ENCODE data around the gene TMEM106A. TPM values are rescaled to one million over a fixed set of nuclear protein-coding genes. Genes with fewer than 3 reads are reported as not detected.
A peak's percentile ranks its signal among the peaks of the same experiment; 100 is the strongest.
"Not testable (repeated sequence)": the region's sequence is repeated elsewhere in the genome, so short reads cannot be mapped to it uniquely, and the experiment has no call there.

Gene TMEM106A
- total RNA-seq, 1 donor from 2014 or later = 12.6 TPM

DNA sequence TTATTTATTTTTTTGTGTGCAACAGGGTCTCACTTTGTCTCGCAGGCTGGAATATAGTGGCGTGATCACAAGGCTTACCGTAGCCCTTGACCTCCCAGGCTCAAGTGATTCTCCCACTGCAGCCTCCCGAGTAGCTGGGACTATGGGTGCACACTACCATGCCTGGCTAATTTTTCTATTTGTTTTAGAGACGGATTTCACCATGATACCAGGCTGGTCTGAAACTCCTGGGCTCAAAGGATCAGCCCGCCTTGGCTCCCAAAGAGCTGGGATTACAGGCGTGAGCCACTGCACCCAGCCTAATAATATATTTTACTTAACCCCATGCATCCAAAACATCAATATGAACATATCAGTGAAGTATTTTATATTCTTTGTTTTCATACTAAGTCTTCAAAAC is 14.7 kb downstream of the TMEM106A start:
- H3K36me3 Mint-ChIP-seq = no peaks in the 10 kb centered on the region
- H3K27ac Mint-ChIP-seq = no peak overlapping the region
- TF ChIP-seq, protein P1, sequence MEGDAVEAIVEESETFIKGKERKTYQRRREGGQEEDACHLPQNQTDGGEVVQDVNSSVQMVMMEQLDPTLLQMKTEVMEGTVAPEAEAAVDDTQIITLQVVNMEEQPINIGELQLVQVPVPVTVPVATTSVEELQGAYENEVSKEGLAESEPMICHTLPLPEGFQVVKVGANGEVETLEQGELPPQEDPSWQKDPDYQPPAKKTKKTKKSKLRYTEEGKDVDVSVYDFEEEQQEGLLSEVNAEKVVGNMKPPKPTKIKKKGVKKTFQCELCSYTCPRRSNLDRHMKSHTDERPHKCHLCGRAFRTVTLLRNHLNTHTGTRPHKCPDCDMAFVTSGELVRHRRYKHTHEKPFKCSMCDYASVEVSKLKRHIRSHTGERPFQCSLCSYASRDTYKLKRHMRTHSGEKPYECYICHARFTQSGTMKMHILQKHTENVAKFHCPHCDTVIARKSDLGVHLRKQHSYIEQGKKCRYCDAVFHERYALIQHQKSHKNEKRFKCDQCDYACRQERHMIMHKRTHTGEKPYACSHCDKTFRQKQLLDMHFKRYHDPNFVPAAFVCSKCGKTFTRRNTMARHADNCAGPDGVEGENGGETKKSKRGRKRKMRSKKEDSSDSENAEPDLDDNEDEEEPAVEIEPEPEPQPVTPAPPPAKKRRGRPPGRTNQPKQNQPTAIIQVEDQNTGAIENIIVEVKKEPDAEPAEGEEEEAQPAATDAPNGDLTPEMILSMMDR (IDR thresholded peaks at IDR 0.05; ENCODE audit: unreplicated experiment) = no peak
- H3K4me1 Mint-ChIP-seq = no peaks in the 10 kb centered on the region
- no peak overlapping the region for H3K4me3 Mint-ChIP-seq
- DNase-seq (ENCODE audit: low spot score in 2 of 2, unreplicated experiment in 2 of 2) = no peak
- H3K27me3 Mint-ChIP-seq (ENCODE audit: low read depth) = no peaks in the 10 kb centered on the region
- no peaks in the 10 kb centered on the region for H3K9me3 Mint-ChIP-seq

DNA sequence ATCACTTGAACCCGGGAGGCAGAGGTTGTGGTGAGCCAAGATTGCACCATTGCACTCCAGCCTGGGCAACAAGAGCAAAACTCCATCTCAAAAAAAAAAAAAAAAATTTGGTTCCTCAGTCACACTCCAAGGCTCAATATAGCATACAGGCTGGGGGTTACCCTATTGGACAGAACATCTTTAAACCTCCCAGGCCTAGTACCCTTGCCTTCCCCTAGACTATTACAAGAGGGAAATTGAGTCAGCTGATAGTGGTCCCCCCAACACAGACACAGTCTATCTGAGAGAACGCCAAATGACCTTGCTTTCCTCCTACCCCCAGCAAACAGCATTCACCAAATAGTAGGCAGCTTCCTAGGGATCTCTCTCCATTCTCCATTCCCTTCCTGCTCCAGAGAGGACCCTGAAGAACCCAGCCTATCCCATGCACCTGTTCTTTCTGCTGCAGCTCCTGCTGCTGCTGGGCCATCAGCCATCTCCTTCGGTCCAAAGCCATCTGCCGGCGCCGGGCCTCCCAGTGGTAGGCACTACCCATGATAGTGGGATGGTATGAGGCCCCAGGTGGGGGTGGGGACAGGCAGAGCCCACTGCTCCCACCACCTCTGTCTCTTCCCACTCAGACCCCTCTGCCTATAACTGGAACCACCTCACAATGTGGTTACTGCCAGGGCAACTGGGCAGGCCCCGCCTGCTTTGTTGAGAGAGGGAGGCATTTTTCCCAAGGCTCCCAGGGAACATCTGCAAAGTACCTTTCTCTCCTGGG is 16.5 kb downstream of the TMEM106A start, which contains the start of gene CCDC200:
TSS of gene CCDC200 (minus strand) at position 604 of the 763 bp plus-strand sequence. CDS start at position 535, 69 bp downstream.
- not testable (repeated sequence) for H3K36me3 Mint-ChIP-seq; H3K9me3 Mint-ChIP-seq; H3K27me3 Mint-ChIP-seq (ENCODE audit: low read depth); H3K4me3 Mint-ChIP-seq; H3K4me1 Mint-ChIP-seq; DNase-seq (ENCODE audit: low spot score in 2 of 2, unreplicated experiment in 2 of 2); H3K27ac Mint-ChIP-seq

DNA sequence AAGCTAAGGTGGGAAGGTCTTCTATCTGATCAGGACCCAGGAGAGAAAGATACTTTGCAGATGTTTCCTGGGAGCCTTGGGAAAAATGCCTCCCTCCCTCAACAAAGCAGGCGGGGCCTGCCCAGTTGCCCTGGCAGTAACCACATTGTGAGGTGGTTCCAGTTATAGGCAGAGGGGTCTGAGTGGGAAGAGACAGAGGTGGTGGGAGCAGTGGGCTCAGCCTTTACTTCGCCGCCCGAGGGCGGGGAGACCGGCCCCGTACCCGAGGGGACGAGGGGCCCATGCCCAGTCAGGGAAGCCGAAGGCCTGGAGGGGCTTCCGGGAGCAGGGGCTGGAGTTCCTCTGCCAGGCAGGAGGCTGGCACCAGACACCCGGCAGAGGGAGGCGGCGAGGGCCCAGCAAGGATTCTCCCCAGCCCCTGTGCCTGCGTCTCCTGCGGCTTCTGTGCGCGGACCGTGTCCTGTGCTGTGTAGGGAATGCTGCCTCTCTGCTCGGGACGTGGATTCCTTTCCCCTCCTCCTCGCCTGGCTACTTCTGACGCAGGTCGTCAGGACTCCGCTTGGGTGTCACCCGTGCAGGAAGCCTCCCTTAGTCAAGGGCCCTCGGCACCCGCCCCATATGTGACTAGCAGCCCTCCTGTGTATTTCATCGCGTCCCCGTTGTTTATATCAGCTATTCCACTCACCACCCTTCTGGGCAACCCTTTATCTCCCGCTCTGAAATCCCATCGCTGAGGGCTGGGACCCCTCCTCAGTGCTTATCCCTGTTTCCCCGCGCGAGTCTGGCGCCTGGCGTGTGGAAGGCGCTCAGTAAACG is 19.7 kb downstream of the TMEM106A start:
- H3K36me3 Mint-ChIP-seq; H3K9me3 Mint-ChIP-seq; H3K4me1 Mint-ChIP-seq; H3K27me3 Mint-ChIP-seq (ENCODE audit: low read depth); DNase-seq (ENCODE audit: low spot score in 2 of 2, unreplicated experiment in 2 of 2); H3K4me3 Mint-ChIP-seq; H3K27ac Mint-ChIP-seq: not testable (repeated sequence)

DNA sequence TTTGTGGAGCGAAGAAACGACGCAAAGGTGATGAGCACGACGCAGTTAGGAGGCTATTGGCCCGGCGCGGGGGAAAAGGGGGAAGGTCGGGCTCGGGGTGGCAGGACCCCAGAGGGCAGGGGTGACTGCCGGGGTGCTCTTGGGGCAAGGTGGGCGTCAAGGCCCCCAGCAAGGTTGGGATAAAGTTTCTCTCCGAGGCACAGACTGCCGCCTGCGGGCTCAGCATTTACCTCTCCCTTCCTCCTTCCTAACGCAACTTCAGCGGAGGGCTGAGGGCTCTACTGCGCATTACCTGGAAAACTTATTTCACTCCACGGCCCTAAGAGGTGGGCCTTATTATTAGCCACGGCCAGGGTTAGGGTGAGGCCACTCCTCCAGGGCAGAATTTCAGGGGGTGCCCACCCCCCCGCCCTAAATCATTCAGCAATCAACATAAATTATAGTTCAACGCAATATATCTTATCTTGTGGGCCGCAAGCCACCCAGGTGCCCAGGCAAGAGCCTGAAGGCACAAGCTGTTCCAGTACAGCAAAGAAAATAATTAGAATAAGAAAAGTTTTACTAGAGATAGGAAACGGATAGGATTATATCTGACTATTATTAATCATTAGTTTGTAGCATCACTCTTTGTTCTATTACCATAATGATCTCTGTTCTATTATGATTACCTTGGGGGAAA is 20.5 kb downstream of the TMEM106A start:
- not testable (repeated sequence) for H3K9me3 Mint-ChIP-seq; H3K36me3 Mint-ChIP-seq; H3K4me3 Mint-ChIP-seq; H3K27ac Mint-ChIP-seq; H3K4me1 Mint-ChIP-seq; H3K27me3 Mint-ChIP-seq (ENCODE audit: low read depth)
- DNase-seq (ENCODE audit: low spot score in 2 of 2, unreplicated experiment in 2 of 2) = peak; percentile 65 to 79

DNA sequence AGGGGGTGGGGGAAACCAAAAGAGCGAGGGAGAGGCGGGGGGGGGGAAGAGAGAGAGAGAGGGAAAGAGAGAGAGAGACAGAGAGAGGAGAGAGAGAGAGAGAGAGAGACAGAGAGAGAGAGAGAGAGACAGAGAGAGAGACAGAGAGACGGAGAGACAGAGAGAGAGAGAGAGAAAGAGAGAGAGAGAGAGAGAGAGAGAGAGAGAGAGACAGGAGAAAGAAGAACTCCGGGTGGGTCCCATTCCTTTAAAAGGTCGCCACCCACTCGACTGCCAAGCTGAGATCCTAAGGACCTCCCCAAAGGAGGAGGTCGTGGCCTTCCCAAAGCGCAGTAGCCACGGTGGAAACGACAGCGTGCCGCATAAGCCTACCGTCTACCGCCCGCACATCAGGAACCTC is 21.6 kb downstream of the TMEM106A start:
- H3K4me3 Mint-ChIP-seq; H3K4me1 Mint-ChIP-seq; H3K27ac Mint-ChIP-seq; DNase-seq (ENCODE audit: low spot score in 2 of 2, unreplicated experiment in 2 of 2); H3K36me3 Mint-ChIP-seq; H3K9me3 Mint-ChIP-seq; H3K27me3 Mint-ChIP-seq (ENCODE audit: low read depth): not testable (repeated sequence)

DNA sequence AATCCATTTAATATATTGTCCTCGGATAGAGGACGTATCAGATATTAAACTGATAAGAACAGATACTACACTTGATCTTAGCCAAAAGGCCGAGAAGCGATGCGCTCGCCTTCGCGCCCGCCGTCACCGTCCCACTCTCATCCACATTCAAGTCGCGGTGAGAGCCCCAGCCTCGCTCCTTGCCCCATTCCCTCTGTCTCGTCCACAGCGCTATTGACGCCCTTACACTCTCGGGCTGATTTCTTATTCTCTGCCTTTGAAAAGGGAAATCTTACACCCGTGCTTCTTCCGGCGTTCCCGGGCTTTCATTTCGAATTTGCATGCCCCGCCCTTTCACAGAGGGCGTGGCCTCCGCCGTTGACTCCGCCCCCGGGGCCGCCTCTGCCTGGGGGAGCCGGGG is 22.2 kb downstream of the TMEM106A start, which contains the start of gene RNU2-1:
TSS of gene RNU2-1 (minus strand) at position 101 of the 400 bp plus-strand sequence.
- not testable (repeated sequence) for DNase-seq (ENCODE audit: low spot score in 2 of 2, unreplicated experiment in 2 of 2); H3K27ac Mint-ChIP-seq; H3K4me1 Mint-ChIP-seq; H3K4me3 Mint-ChIP-seq; H3K9me3 Mint-ChIP-seq; H3K27me3 Mint-ChIP-seq (ENCODE audit: low read depth); H3K36me3 Mint-ChIP-seq

DNA sequence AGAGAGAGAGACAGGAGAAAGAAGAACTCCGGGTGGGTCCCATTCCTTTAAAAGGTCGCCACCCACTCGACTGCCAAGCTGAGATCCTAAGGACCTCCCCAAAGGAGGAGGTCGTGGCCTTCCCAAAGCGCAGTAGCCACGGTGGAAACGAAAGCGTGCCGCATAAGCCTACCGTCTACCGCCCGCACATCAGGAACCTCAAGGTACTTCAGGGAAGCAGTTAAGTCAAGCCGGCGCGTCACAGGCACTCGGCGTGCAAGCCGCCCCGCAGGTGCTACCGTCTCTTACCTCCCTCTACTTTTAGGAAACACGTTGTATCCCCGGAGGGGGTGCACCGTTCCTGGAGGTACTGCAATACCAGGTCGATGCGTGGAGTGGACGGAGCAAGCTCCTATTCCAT is 27.9 kb downstream of the TMEM106A start:
- H3K36me3 Mint-ChIP-seq; H3K27me3 Mint-ChIP-seq (ENCODE audit: low read depth); H3K4me3 Mint-ChIP-seq; H3K4me1 Mint-ChIP-seq; DNase-seq (ENCODE audit: low spot score in 2 of 2, unreplicated experiment in 2 of 2); H3K9me3 Mint-ChIP-seq; H3K27ac Mint-ChIP-seq: not testable (repeated sequence)

DNA sequence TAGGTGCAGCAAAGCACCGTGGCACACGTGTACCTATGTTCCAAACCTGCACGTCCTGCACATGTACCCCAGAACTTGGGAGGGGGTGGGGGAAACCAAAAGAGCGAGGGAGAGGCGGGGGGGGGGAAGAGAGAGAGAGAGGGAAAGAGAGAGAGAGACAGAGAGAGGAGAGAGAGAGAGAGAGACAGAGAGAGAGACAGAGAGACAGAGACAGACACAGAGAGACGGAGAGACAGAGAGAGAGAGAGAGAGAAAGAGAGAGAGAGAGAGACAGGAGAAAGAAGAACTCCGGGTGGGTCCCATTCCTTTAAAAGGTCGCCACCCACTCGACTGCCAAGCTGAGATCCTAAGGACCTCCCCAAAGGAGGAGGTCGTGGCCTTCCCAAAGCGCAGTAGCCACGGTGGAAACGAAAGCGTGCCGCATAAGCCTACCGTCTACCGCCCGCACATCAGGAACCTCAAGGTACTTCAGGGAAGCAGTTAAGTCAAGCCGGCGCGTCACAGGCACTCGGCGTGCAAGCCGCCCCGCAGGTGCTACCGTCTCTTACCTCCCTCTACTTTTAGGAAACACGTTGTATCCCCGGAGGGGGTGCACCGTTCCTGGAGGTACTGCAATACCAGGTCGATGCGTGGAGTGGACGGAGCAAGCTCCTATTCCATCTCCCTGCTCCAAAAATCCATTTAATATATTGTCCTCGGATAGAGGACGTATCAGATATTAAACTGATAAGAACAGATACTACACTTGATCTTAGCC is 29.1 kb downstream of the TMEM106A start:
- not testable (repeated sequence) for H3K4me3 Mint-ChIP-seq, H3K27ac Mint-ChIP-seq

DNA sequence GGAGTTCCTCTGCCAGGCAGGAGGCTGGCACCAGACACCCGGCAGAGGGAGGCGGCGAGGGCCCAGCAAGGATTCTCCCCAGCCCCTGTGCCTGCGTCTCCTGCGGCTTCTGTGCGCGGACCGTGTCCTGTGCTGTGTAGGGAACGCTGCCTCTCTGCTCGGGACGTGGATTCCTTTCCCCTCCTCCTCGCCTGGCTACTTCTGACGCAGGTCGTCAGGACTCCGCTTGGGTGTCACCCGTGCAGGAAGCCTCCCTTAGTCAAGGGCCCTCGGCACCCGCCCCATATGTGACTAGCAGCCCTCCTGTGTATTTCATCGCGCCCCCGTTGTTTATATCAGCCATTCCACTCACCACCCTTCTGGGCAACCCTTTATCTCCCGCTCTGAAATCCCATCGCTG is 34.8 kb downstream of the TMEM106A start:
- peak in 1 of 2 experiments; percentile 81 for DNase-seq (ENCODE audit: low spot score in 2 of 2, unreplicated experiment in 2 of 2)
- H3K4me1 Mint-ChIP-seq; H3K9me3 Mint-ChIP-seq; H3K27ac Mint-ChIP-seq; H3K36me3 Mint-ChIP-seq; H3K4me3 Mint-ChIP-seq; H3K27me3 Mint-ChIP-seq (ENCODE audit: low read depth): not testable (repeated sequence)

More for the DNA sequence above, 29.1 kb downstream of the TMEM106A start:
- not testable (repeated sequence) for H3K4me1 Mint-ChIP-seq; DNase-seq (ENCODE audit: low spot score in 2 of 2, unreplicated experiment in 2 of 2); H3K36me3 Mint-ChIP-seq; H3K27me3 Mint-ChIP-seq (ENCODE audit: low read depth); H3K9me3 Mint-ChIP-seq

Other genes starting within 250 kb of the TMEM106A start
- gene AARSD1, start 247.4 kb upstream of the TMEM106A start, total RNA-seq = 58.6 to 66.0 TPM (median 59.1 TPM) in 3 replicates
- gene PTGES3L, start 231.8 kb upstream of the TMEM106A start, total RNA-seq = 1.5 to 2.0 TPM (median 1.6 TPM) in 3 replicates
- 13.1 to 13.9 TPM (median 13.2 TPM) in 3 replicates for gene RUNDC1, start 231.3 kb upstream of the TMEM106A start, total RNA-seq
- 1,019 to 1,067 TPM (median 1,060 TPM) in 3 replicates for gene RPL27, start 213.5 kb upstream of the TMEM106A start, total RNA-seq
- gene IFI35, start 205.1 kb upstream of the TMEM106A start, total RNA-seq = 5.6 to 6.3 TPM (median 5.9 TPM) in 3 replicates
- 211 to 222 TPM (median 211 TPM) in 3 replicates for gene VAT1, start 189.5 kb upstream of the TMEM106A start, total RNA-seq
- 7.6 to 8.7 TPM (median 8.7 TPM) in 3 replicates for gene RND2, start 186.6 kb upstream of the TMEM106A start, total RNA-seq
- gene BRCA1, start 86.5 kb upstream of the TMEM106A start, total RNA-seq = 12.5 to 15.5 TPM (median 12.6 TPM) in 3 replicates
- gene NBR1, start 40.7 kb upstream of the TMEM106A start, total RNA-seq = 61.6 to 63.5 TPM (median 63.3 TPM) in 3 replicates
- gene CCDC200, start 16.7 kb downstream of the TMEM106A start, total RNA-seq = not detected in 3 replicates
- gene RNU2-1, start 22.1 kb downstream of the TMEM106A start, total RNA-seq = 5,898 to 7,362 TPM (median 7,002 TPM) in 3 replicates
- 7.9 to 8.6 TPM (median 8.1 TPM) in 3 replicates for gene ARL4D, start 187.1 kb downstream of the TMEM106A start, total RNA-seq